Measurements from ENCODE around the gene TENT4B. TPM values are rescaled to one million over a fixed set of nuclear protein-coding genes. Genes with fewer than 3 reads are reported as not detected.
"Not testable (repeated sequence)": the region's sequence is repeated elsewhere in the genome, so short reads cannot be mapped to it uniquely, and the experiment has no call there.

Gene TENT4B
- 1 to 10 TPM; 3.3 to 8.5 (median 4.6) TPM for polyA plus RNA-seq (ENCODE audit: low read depth in 6 of 6)

DNA sequence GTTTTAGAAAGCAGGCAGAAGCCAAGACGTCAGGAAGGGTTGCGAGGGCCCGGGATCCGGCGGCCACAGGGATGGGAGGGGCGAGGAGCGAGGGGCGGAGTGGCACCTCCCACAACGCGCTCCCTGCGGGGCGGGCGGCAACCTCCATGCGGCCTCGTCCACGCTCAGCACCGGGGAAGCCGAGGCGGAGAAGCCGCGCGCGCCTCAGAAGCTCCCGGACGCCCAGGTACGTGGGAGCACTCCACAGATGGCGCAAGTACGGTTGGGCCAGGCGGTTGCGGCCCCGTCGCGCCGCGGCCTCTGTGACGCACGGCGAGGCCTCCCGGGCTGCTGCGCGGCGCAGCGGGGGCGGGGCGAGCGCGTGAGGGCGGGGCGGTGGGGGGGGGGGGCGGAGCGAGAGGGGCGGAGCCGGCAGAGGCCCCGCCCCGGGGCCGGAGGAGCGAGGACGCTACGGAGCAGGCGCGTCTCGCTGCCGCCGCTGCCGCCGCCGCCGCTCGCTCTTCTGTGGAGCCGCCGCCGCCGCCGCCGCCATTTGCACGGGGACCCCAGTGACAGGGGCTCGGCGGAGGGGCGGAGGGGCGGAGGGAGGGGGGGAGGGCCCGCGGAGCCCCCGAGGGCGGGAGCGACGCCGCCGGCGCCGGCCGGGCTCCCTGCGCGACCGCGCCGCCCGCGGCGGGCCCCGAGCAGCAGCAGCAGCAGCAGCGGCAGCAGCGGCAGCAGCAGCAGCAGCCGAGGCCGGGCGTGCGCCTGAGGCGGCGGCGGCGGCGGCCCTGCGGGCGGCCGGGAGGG is at the start of gene TENT4B:
Gene TENT4B, plus strand, starts transcription at position 500 of the 789 bp plus-strand sequence. CDS start 316 bp downstream, outside the sequence.
- H3K4me3 Mint-ChIP-seq = peak within 1 kb of the TSS; percentile 89 to 96 (median 92)
- H3K36me3 Mint-ChIP-seq = no peaks in the 10 kb centered on the region
- ATAC-seq (ENCODE audit: low read depth in 2 of 2) = peak; percentile 71 to 74
- H3K4me1 Mint-ChIP-seq = peaks cover 24 to 35% (median 34%) of the 10 kb centered on the region in 3 donors
- peak within 1 kb of the TSS; percentile 92 to 99 (median 96) for H3K27ac Mint-ChIP-seq
- no peaks in the 10 kb centered on the region for H3K9me3 Mint-ChIP-seq
- H3K27me3 Mint-ChIP-seq = no peaks in the 10 kb centered on the region
- peak; percentile 90 for DNase-seq

- DNase-seq (no peak), ATAC-seq (ENCODE audit: low read depth in 2 of 2) (no peak)
- H3K27ac Mint-ChIP-seq = no peak overlapping the region
- peaks cover 0 to 24% of the 10 kb centered on the region in 2 donors for H3K36me3 Mint-ChIP-seq
- H3K4me1 Mint-ChIP-seq = no peaks in the 10 kb centered on the region
- H3K27me3 Mint-ChIP-seq = no peaks in the 10 kb centered on the region
- no peaks in the 10 kb centered on the region for H3K9me3 Mint-ChIP-seq
- no peak overlapping the region for H3K4me3 Mint-ChIP-seq
Measured at GRCh38 chr16:50103764-50104163, 49.3 kb upstream of the TENT4B start.

DNA sequence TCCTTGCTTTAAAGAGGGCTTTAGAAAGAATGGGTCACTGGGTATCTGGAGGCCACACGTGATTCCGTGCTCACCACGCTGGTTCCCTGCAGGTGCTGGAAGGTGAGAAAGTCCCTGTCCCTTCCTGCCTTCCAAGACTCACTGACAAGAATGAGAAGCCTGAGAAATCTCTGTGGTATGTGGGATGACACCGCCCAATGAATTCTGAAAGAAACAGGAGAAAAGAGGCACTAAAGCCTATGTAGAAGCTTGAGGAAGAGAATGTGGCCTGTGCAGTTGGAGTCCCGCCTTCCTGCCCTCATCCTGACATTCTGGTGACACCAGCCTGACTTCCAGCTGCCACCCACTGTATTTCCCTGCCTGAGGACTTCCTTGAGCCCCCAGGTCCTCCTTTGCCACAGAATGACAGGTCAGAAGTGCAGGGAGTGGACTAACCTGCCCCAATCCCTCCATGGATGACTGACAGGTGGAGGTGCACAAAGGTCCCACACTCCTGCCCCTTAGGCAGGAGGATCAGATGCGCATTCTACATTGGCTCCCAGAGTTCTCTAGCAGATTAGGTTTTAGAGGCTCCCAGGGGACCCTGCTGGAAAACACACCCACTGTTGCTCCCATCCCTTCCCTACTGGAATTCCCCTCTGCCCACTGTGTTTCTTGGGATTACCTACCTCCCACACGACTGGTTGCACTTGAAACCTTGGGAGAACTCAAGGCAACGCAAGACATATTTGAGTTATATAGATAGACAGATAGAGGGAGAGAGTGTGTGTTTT is 38.6 kb upstream of the TENT4B start:
- ATAC-seq (ENCODE audit: low read depth in 2 of 2) = no peak
- H3K4me3 Mint-ChIP-seq = no peak overlapping the region
- H3K36me3 Mint-ChIP-seq = no peaks in the 10 kb centered on the region
- H3K27me3 Mint-ChIP-seq = peaks cover 0 to 4% (median 0%) of the 10 kb centered on the region in 3 donors
- H3K9me3 Mint-ChIP-seq = no peaks in the 10 kb centered on the region
- H3K27ac Mint-ChIP-seq = no peak overlapping the region
- no peaks in the 10 kb centered on the region for H3K4me1 Mint-ChIP-seq
- DNase-seq = no peak

- peaks cover 0 to 5% (median 0%) of the 10 kb centered on the region in 7 donors for H3K9me3 Mint-ChIP-seq
- no peak for ATAC-seq (ENCODE audit: low read depth in 2 of 2)
- no peak for DNase-seq
- no peak overlapping the region for H3K4me3 Mint-ChIP-seq
- H3K4me1 Mint-ChIP-seq = no peaks in the 10 kb centered on the region
- no peaks in the 10 kb centered on the region for H3K36me3 Mint-ChIP-seq
- H3K27ac Mint-ChIP-seq = no peak overlapping the region
- H3K27me3 Mint-ChIP-seq = peaks cover 0 to 6% (median 4%) of the 10 kb centered on the region in 3 donors
Measured at GRCh38 chr16:50120711-50121110, 32.4 kb upstream of the TENT4B start.

- ATAC-seq (ENCODE audit: low read depth in 2 of 2) (no peak), DNase-seq (no peak)
- Mint-ChIP-seq H3K36me3 (no peaks in the 10 kb centered on the region), H3K9me3 (peaks cover 0 to 5% (median 0%) of the 10 kb centered on the region in 7 donors), H3K4me1 (no peaks in the 10 kb centered on the region), H3K4me3 (no peak overlapping the region), H3K27me3 (peaks cover 0 to 6% (median 4%) of the 10 kb centered on the region in 3 donors), H3K27ac (no peak overlapping the region)
Measured at GRCh38 chr16:50121278-50121677, 31.8 kb upstream of the TENT4B start.

DNA sequence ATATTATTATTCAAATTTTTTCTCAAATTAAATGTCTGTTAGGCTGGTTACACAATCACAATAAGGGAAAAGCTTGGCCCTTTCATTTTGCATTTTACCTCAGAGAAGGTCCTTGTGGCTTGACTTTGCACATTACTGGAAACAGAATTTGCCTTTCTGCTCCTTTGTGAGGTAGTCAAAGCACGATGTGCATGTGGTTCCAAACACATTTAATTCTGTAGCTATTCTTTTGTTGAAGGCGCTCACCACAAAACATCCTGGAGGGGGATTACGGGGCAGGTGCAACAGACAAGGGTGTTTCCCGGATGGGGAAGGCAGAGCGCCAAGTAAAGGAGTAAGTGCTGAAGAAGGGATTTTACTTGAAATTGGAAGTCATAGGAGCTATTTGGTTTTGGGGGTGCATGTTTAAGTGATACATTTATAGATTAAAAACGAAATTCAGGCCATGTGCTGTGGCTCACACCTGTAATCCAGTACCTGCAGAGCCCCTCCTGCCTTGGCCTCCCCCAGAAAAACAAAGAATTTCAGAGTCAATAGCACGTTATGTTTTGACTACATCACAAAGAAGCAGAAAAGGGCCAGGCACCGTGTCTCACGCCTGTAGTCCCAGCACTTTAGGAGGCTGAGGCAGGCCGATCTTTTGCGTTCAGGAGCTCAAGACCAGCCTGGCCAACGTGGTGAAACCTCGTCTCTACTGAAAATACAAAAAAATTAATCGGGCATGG is 31.2 kb upstream of the TENT4B start:
- DNase-seq (no peak), ATAC-seq (ENCODE audit: low read depth in 2 of 2) (no peak)
- H3K36me3 Mint-ChIP-seq = no peaks in the 10 kb centered on the region
- H3K4me3 Mint-ChIP-seq = no peak overlapping the region
- no peaks in the 10 kb centered on the region for H3K4me1 Mint-ChIP-seq
- H3K27me3 Mint-ChIP-seq = peaks cover 0 to 6% (median 4%) of the 10 kb centered on the region in 3 donors
- H3K9me3 Mint-ChIP-seq = peaks cover 0 to 5% (median 0%) of the 10 kb centered on the region in 7 donors
- no peak overlapping the region for H3K27ac Mint-ChIP-seq

DNA sequence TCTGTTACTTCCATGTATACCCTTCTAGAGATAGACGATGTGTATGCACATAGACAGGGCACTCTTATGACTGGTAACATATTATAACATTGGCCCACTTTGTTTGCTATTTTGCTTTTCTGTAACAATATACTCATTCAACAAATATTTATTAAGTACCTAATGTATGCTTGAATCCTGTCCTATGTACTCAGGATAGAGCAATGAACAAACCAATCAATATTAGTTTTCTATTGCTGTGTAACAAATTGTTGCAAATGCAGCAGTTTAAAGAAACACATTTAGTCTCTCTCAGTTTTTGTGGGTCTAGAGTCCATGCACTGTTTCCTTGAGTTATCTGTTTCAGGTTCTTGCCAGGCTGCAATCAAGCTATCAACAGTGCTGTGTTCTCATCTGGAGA is 29.7 kb upstream of the TENT4B start:
- Mint-ChIP-seq H3K4me1 (no peaks in the 10 kb centered on the region), H3K9me3 (peaks cover 0 to 5% (median 0%) of the 10 kb centered on the region in 7 donors), H3K27me3 (peaks cover 0 to 6% (median 4%) of the 10 kb centered on the region in 3 donors), H3K36me3 (no peaks in the 10 kb centered on the region), H3K4me3 (no peak overlapping the region), H3K27ac (no peak overlapping the region)
- ATAC-seq (ENCODE audit: low read depth in 2 of 2) (no peak), DNase-seq (no peak)

DNA sequence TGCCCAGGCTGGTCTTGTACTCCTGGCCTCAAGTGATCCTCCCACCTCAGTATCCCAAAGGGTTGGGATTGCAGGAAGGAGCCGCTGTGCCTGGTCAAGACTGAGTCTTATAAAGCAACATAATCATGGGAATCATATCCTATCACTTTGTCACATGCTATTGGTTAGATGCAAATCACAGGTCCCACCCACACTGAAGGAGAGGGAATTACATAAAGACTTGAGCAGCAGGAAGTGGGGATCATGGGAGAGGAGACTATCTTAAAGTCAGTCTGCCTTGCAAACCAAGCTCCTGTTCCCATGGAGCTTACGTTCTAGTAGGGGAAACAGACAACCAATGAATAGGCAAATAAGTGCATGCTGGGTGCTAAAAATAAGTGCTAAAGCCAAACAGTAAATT is 28.3 kb upstream of the TENT4B start:
- Mint-ChIP-seq H3K4me3 (no peak overlapping the region), H3K36me3 (no peaks in the 10 kb centered on the region), H3K27me3 (peaks cover 0 to 6% (median 4%) of the 10 kb centered on the region in 3 donors), H3K9me3 (peaks cover 0 to 5% (median 0%) of the 10 kb centered on the region in 7 donors), H3K4me1 (no peaks in the 10 kb centered on the region), H3K27ac (no peak overlapping the region)
- DNase-seq (no peak), ATAC-seq (ENCODE audit: low read depth in 2 of 2) (no peak)

GRCh38 chr16:50126183-50126582 is 26.9 kb upstream of the TENT4B start:
- H3K4me1 Mint-ChIP-seq = no peaks in the 10 kb centered on the region

GRCh38 chr16:50132571-50132970 is 20.5 kb upstream of the TENT4B start:
- not testable (repeated sequence) for ATAC-seq (ENCODE audit: low read depth in 2 of 2)

More at GRCh38 chr16:50126183-50126582, 26.9 kb upstream of the TENT4B start:
- Mint-ChIP-seq H3K27me3 (peaks cover 0 to 6% (median 4%) of the 10 kb centered on the region in 3 donors), H3K36me3 (no peaks in the 10 kb centered on the region), H3K27ac (no peak overlapping the region), H3K9me3 (peaks cover 0 to 5% (median 0%) of the 10 kb centered on the region in 7 donors), H3K4me3 (no peak overlapping the region)
- no peak for DNase-seq
- ATAC-seq (ENCODE audit: low read depth in 2 of 2) = no peak

DNA sequence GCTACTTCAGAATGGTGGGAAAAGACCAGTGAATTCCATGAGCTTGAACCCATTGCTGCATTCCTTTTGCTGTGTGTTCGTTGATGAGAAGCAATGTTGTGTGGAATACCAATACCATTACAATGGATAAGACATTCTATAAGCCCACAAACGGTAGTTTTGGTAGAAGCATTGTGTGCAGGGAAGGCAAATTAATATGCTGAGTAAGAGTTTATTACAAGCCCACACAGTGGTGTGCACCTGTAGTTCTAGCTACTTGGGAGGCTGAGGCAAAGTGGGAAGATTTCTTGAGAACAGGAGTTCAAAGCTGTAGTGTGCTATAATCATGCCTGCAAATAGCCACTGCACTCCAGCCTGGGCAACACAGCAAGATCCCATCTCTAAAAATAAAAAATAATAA is 19.9 kb upstream of the TENT4B start:
- Mint-ChIP-seq H3K4me3 (no peak overlapping the region), H3K27me3 (peaks cover 0 to 6% (median 0%) of the 10 kb centered on the region in 3 donors), H3K4me1 (no peaks in the 10 kb centered on the region), H3K9me3 (no peaks in the 10 kb centered on the region), H3K36me3 (no peaks in the 10 kb centered on the region), H3K27ac (no peak overlapping the region)
- DNase-seq = no peak
- ATAC-seq (ENCODE audit: low read depth in 2 of 2) = no peak

More at GRCh38 chr16:50132571-50132970, 20.5 kb upstream of the TENT4B start:
- H3K27me3 Mint-ChIP-seq, H3K27ac Mint-ChIP-seq, H3K4me3 Mint-ChIP-seq, H3K36me3 Mint-ChIP-seq, H3K4me1 Mint-ChIP-seq, H3K9me3 Mint-ChIP-seq, DNase-seq: not testable (repeated sequence)

DNA sequence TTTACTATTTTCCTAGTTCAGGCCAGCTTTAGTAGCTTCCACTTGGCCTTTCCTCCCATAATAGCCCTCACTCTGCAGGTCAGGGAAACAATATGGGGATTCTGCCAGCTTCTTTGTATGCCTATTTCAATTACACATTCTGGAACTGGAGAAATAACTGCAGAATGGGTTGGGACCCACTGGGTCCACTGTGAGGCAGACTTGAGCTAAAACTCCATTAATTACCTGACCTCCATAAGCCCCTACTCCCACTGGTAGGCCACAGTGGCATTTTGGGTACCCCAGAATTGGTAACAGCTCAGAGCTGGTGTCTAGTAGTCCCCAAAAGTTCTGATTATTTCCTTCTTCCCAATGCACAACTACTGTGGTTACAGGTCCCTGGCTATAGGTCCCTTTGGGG is 16.7 kb upstream of the TENT4B start:
- Mint-ChIP-seq H3K27ac (no peak overlapping the region), H3K27me3 (peaks cover 0 to 10% (median 5%) of the 10 kb centered on the region in 3 donors), H3K4me1 (no peaks in the 10 kb centered on the region), H3K9me3 (no peaks in the 10 kb centered on the region), H3K4me3 (no peak overlapping the region), H3K36me3 (no peaks in the 10 kb centered on the region)
- ATAC-seq (ENCODE audit: low read depth in 2 of 2) (no peak), DNase-seq (no peak)

DNA sequence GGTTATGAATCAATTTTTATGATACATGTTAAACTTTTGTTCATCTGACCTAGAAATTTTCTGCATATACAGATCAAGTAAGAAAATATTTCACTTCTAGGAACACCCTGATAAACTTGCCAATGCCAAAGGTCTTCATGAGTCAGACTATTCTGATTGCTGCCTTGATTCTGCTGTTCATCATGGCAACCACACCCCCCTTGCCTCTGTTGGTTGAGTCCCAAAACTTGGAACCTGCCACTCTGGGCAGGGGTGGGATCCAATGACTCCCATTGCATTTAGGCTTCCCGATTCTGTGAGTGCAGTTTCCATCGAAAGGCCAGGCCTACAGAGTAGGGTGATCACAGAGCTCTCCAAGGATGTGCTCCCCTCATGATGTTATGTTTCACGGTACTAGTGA is 15.8 kb upstream of the TENT4B start:
- ATAC-seq (ENCODE audit: low read depth in 2 of 2) (no peak), DNase-seq (no peak)
- no peaks in the 10 kb centered on the region for H3K36me3 Mint-ChIP-seq
- H3K4me3 Mint-ChIP-seq = no peak overlapping the region
- no peaks in the 10 kb centered on the region for H3K9me3 Mint-ChIP-seq
- peak overlapping the region in 1 of 6 donors; percentile 23 for H3K27ac Mint-ChIP-seq
- no peaks in the 10 kb centered on the region for H3K4me1 Mint-ChIP-seq
- peaks cover 0 to 5% (median 4%) of the 10 kb centered on the region in 3 donors for H3K27me3 Mint-ChIP-seq

All from naive B cell (primary cell).